Measurements from ENCODE around the gene MAPK6. TPM values are rescaled to one million over a fixed set of nuclear protein-coding genes. Genes with fewer than 3 reads are reported as not detected.

Gene MAPK6
- total and polyA plus RNA-seq, 8 donors = 24.6 to 35.8 (median 26.4) TPM

GRCh38 chr15:52090193-52090592 lies 71.2 kb downstream of the MAPK6 start:
- H3K9me3 ChIP-seq = peaks cover 0 to 26% of the 10 kb centered on the region in 2 donors
- H3K27ac ChIP-seq = no peak overlapping the region
- intact Hi-C loops (cut with DNase I) = no loop called here
- DNase-seq = no peak
- ATAC-seq = no peak
- H3K4me1 ChIP-seq = peaks cover 11 to 19% of the 10 kb centered on the region in 2 donors
- H3K4me3 ChIP-seq = no peak overlapping the region
- no peaks in the 10 kb centered on the region for H3K27me3 ChIP-seq
- TF ChIP-seq, protein P1, sequence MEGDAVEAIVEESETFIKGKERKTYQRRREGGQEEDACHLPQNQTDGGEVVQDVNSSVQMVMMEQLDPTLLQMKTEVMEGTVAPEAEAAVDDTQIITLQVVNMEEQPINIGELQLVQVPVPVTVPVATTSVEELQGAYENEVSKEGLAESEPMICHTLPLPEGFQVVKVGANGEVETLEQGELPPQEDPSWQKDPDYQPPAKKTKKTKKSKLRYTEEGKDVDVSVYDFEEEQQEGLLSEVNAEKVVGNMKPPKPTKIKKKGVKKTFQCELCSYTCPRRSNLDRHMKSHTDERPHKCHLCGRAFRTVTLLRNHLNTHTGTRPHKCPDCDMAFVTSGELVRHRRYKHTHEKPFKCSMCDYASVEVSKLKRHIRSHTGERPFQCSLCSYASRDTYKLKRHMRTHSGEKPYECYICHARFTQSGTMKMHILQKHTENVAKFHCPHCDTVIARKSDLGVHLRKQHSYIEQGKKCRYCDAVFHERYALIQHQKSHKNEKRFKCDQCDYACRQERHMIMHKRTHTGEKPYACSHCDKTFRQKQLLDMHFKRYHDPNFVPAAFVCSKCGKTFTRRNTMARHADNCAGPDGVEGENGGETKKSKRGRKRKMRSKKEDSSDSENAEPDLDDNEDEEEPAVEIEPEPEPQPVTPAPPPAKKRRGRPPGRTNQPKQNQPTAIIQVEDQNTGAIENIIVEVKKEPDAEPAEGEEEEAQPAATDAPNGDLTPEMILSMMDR (IDR thresholded peaks at IDR 0.05) = no peak
- H3K36me3 ChIP-seq = no peaks in the 10 kb centered on the region

DNA sequence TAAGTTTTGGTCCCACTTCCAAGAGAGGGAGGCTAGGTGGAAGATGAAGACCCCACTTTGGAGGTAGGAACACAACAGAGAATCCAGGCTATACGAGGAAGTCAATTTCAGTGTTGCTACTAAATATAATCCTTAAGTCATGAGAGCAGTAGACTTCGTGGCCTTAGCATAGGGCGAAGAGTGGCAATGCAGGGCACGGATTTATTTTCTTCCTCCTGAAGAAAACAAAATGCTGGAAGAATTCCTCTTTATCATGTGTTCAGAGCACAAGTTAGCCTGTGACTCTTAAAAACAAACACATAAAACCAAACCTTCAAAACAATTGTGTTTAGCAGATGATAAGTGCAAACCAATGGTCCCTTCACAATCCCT lies 74.1 kb downstream of the MAPK6 start:
- H3K9me3 ChIP-seq = peaks cover 0 to 10% of the 10 kb centered on the region in 2 donors
- no peaks in the 10 kb centered on the region for H3K27me3 ChIP-seq
- intact Hi-C loops (cut with DNase I) = no loop called here
- peaks cover 11 to 19% of the 10 kb centered on the region in 2 donors for H3K4me1 ChIP-seq
- peak overlapping the region in 1 of 2 donors; percentile 21 for H3K27ac ChIP-seq
- TF ChIP-seq, protein P1 (IDR thresholded peaks at IDR 0.05) = no peak
- no peaks in the 10 kb centered on the region for H3K36me3 ChIP-seq
- no peak overlapping the region for H3K4me3 ChIP-seq
- ATAC-seq = no peak
- DNase-seq = no peak

GRCh38 chr15:52093539-52094510 lies 74.8 kb downstream of the MAPK6 start:
- peak; percentile 68 for ATAC-seq
- intact Hi-C loops (cut with DNase I) = no loop called here

DNA sequence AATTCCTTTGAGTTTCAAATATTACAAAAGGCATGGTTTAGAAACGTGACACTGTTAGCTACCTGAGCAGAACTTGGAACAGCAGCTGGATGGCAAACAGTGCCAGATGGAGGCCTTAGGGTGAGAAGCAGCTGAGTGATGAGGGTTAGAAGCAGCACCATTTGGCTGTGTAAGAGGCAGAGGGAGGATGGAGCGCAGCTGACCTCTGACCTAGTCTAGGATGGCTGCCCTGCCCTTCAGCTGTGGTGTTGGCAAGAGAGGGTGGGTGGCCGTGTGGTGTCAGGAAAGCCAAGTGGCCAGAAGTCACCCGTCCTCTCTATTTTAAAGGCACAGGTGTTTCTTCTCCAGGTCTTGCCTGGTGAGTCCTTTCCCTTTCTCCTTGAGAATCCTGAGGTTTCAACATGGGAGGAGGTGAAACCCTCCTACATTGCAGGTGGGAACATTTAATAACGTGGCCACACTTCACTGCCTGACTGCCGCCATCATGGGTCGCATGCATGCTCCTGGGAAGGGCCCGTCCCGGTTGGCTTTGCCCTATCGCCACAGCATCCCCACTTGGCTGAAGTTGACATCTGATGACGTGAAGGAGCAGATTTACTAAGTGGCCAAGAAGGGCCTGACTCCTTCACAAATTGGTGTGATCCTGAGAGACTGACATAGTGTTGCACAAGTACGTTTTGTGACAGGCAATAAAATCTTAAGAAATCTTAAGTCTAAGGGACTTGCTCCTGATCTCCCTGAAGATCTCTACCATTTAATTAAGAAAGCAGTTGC lies 76.0 kb downstream of the MAPK6 start:
- H3K9me3 ChIP-seq = peaks cover 0 to 7% of the 10 kb centered on the region in 2 donors
- TF ChIP-seq, protein P1 (IDR thresholded peaks at IDR 0.05) = no peak
- no peak overlapping the region for H3K27ac ChIP-seq
- H3K4me3 ChIP-seq = no peak overlapping the region
- ATAC-seq (no peak), DNase-seq (no peak)
- no peaks in the 10 kb centered on the region for H3K36me3 ChIP-seq
- H3K4me1 ChIP-seq = peaks cover 11 to 19% of the 10 kb centered on the region in 2 donors
- no peaks in the 10 kb centered on the region for H3K27me3 ChIP-seq
- intact Hi-C loops (cut with DNase I) = no loop called here

More at GRCh38 chr15:52093539-52094510, 74.8 kb downstream of the MAPK6 start:
- H3K4me3 ChIP-seq = no peak overlapping the region
- TF ChIP-seq, protein P1 (IDR thresholded peaks at IDR 0.05) = no peak
- H3K9me3 ChIP-seq = peaks cover 0 to 10% of the 10 kb centered on the region in 2 donors
- H3K36me3 ChIP-seq = no peaks in the 10 kb centered on the region
- no peak for DNase-seq
- H3K27me3 ChIP-seq = no peaks in the 10 kb centered on the region
- peak overlapping the region in 1 of 2 donors; percentile 21 for H3K27ac ChIP-seq
- peaks cover 11 to 19% of the 10 kb centered on the region in 2 donors for H3K4me1 ChIP-seq

All from left lung (tissue), 10 donors.